Cerebellar nuclear complex (tissue), 1 donor: ENCODE data around the gene OTX1.
"Not testable (repeated sequence)": the region's sequence is repeated elsewhere in the genome, so short reads cannot be mapped to it uniquely, and the experiment has no call there.

ENCODE experiments used
- DNase-seq, 2 experiments: peaks; one replicate each; lab custom pipeline; 2025; lab: John Stamatoyannopoulos, UW

OTX1 gene

GRCh38 chr2:63050334-63051041 is at the start of gene OTX1:
Gene OTX1 (plus strand): TSS chr2:63050830. CDS start chr2:63052991, 2,161 bp downstream.
- DNase-seq, result no peak

- DNase-seq, result no peak
Measured at GRCh38 chr2:63001576-63001975, 49.1 kb upstream of the OTX1 start.

GRCh38 chr2:63003351-63003750 is 47.3 kb upstream of the OTX1 start:
- no peak for DNase-seq

GRCh38 chr2:63007813-63008458 is 42.7 kb upstream of the OTX1 start:
- DNase-seq, result no peak

- no peak for DNase-seq
Measured at GRCh38 chr2:63008838-63009237, 41.8 kb upstream of the OTX1 start.

- DNase-seq, result no peak
Measured at GRCh38 chr2:63009490-63009889, 41.1 kb upstream of the OTX1 start.

- DNase-seq, result no peak
Measured at GRCh38 chr2:63012541-63012940, 38.1 kb upstream of the OTX1 start.

GRCh38 chr2:63013438-63013837 is 37.2 kb upstream of the OTX1 start:
- no peak for DNase-seq

GRCh38 chr2:63015389-63015788 is 35.2 kb upstream of the OTX1 start:
- no peak for DNase-seq

GRCh38 chr2:63018439-63018838 is 32.2 kb upstream of the OTX1 start:
- DNase-seq, result no peak

- DNase-seq, result not testable (repeated sequence)
Measured at GRCh38 chr2:63019686-63020085, 30.9 kb upstream of the OTX1 start.

- DNase-seq, result no peak
Measured at GRCh38 chr2:63023444-63023843, 27.2 kb upstream of the OTX1 start.

GRCh38 chr2:63027220-63027619 is 23.4 kb upstream of the OTX1 start:
- DNase-seq, result no peak

GRCh38 chr2:63029058-63029457 is 21.6 kb upstream of the OTX1 start:
- no peak for DNase-seq

- no peak for DNase-seq
Measured at GRCh38 chr2:63034526-63034925, 16.1 kb upstream of the OTX1 start.

- no peak for DNase-seq
Measured at GRCh38 chr2:63035169-63035568, 15.5 kb upstream of the OTX1 start.

GRCh38 chr2:63035660-63036059 is 15.0 kb upstream of the OTX1 start:
- no peak for DNase-seq

GRCh38 chr2:63038034-63038433 is 12.6 kb upstream of the OTX1 start:
- DNase-seq, result no peak

GRCh38 chr2:63040586-63040985 is 10.0 kb upstream of the OTX1 start:
- DNase-seq, result no peak

GRCh38 chr2:63041592-63041991 is 9.0 kb upstream of the OTX1 start:
- no peak for DNase-seq

GRCh38 chr2:63044362-63045327 is 6.0 kb upstream of the OTX1 start:
- DNase-seq, result no peak

GRCh38 chr2:63046552-63046951 is 4.1 kb upstream of the OTX1 start:
- DNase-seq, result no peak

GRCh38 chr2:63046961-63047320 is 3.7 kb upstream of the OTX1 start:
- no peak for DNase-seq
